ENCODE measurements around the gene SRRM4.
"Not testable (repeated sequence)": the region's sequence is repeated elsewhere in the genome, so short reads cannot be mapped to it uniquely, and the experiment has no call there.

SRRM4 gene

DNA sequence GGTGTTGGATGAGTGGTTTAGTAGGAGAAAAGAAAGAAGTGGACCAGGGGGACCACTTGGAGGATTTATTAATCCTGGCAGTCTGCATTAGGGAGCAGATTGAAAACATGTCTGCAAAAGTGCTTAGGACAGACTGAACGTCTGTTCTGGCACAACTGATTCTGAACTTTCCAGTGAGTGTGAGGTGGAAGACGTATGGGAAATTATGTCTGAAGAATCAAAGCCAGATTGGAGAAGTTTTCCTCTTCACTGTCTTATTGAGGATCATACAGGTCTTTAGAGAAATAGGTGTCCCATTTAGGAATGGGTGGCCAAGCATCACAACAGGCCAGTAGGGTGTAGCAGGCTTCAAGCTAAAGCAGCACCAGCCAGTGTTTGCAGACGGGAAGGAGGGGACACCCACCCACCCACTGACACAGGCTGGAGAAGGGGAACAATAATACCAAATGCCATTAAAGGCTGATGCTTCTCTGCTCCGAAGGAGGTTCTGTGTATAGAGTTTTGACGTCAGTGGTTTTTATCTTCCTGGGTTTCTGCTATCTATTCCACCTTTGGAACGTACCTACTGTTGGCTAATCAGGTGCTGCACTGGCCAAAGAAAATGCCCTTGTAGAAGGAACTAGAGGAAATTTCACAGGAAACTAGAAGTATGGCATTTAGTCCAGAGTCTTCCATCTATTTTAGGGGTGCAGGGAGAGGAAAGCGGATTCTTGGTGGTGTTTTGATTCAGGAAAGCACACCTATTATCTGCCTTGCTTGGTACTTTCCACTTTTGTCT, 1.8 kb downstream of the SRRM4 start:
- DNase-seq (ENCODE audit: low read depth), result no peak
- TF ChIP-seq, protein P1, sequence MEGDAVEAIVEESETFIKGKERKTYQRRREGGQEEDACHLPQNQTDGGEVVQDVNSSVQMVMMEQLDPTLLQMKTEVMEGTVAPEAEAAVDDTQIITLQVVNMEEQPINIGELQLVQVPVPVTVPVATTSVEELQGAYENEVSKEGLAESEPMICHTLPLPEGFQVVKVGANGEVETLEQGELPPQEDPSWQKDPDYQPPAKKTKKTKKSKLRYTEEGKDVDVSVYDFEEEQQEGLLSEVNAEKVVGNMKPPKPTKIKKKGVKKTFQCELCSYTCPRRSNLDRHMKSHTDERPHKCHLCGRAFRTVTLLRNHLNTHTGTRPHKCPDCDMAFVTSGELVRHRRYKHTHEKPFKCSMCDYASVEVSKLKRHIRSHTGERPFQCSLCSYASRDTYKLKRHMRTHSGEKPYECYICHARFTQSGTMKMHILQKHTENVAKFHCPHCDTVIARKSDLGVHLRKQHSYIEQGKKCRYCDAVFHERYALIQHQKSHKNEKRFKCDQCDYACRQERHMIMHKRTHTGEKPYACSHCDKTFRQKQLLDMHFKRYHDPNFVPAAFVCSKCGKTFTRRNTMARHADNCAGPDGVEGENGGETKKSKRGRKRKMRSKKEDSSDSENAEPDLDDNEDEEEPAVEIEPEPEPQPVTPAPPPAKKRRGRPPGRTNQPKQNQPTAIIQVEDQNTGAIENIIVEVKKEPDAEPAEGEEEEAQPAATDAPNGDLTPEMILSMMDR (conservative IDR thresholded peaks at IDR 0.05; ENCODE audit: low read length), result no peak
- H3K4me3 ChIP-seq (ENCODE audit: low read length), result no peak overlapping the region

DNA sequence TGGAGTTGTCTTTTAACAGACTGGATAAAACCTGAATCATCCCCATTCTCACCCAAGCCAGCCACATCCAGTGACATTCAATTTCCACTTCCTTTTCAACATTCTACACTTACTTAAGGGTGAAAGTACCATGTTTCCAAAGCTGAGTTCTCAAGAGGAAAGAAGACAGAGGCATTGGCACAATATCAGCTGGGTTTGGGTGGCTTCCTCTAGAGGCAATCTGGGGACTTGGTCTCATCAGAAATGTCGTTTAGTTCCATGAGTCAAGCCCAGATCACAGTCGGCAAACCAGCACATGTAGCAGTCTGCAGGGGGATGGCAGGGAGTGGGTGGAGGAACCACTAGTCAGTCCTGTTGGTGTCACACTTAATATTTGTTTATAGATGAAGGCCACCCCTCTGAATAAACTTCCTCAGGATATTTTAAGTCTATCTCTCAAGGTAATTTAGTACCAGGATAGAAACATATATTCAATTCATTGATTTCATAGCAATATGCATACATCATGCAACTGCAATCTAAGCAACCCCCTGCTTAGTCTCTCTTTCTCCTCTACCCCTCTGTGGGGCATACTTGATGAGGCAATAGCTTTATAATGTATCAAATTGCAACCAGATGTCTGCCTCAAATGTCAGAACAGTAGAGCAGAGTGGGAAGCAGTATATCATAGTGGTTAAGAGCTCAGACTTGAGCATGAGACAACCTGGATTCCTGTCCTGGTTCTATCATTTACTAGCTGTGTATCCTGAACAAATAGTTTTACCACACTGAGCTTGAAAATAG, 3.0 kb downstream of the SRRM4 start:
- no peak overlapping the region for H3K4me3 ChIP-seq (ENCODE audit: low read length)
- DNase-seq (ENCODE audit: low read depth), result no peak
- TF ChIP-seq, protein P1 (conservative IDR thresholded peaks at IDR 0.05; ENCODE audit: low read length), result no peak

DNA sequence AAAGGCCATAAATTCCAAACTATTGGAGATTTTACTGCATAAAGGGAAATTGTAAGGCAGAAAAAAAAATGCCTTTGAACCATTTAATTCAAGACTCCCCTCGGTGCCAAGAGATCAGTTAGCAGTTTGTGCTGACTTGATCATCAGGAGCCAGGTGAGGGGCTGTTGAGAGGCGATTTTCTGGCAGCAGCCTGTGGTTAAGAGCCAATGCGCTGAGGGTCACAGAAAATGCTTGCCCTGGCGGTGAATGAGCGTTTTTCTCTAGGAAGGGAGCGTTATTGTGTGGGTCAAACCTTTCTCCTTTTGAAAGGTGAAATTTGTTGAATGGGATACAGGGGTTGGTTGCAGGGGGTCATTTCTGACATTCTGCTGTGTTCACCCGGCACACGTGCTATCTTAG, 4.7 kb downstream of the SRRM4 start:
- TF ChIP-seq, protein P1 (conservative IDR thresholded peaks at IDR 0.05; ENCODE audit: low read length), result no peak
- no peak overlapping the region for H3K4me3 ChIP-seq (ENCODE audit: low read length)
- no peak for DNase-seq (ENCODE audit: low read depth)

DNA sequence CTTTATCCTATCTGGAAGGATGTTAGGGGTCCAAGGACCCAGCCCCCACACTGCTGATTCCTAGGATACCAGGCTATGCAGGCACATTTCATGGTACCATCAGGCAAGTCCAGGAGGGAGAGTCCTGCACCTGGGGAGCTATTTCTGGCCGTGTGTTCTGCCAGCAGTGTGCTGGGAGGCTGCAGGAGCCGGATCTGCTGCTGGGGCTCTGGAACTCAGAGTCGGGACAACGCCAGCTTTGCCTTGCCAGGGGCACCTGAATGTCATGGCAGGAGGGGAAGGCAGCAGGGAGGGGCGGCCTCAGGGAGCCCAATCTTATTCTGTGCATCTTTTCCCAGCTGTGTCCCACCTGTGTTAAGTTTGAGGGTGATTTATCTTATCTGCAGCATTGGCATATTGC, 17.8 kb downstream of the SRRM4 start:
- DNase-seq (ENCODE audit: low read depth), result no peak
- TF ChIP-seq, protein P1 (conservative IDR thresholded peaks at IDR 0.05; ENCODE audit: low read length), result no peak

DNA sequence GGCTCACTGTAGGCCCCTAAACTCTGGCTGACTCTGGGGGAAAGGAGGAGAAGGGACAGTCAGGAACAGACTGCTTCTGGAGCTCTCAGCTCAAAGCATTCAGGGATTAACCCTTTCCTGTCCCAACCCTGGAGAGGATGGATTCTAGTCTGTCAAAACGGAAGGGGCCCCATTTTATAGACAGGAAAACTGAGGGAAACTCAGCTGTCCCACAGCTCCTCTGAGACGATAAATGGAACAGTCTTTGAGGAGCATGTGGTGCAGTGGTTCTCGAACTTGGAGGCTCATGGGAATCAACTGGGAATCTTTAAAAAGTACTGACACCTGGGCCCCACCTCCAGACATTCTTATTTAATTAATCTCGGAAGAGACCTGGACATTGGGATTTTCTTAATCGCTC, 23.7 kb downstream of the SRRM4 start:
- no peak for DNase-seq (ENCODE audit: low read depth)
- TF ChIP-seq, protein P1 (conservative IDR thresholded peaks at IDR 0.05; ENCODE audit: low read length), result no peak
- no peak overlapping the region for H3K4me3 ChIP-seq (ENCODE audit: low read length)

More for the DNA sequence above, 17.8 kb downstream of the SRRM4 start:
- H3K4me3 ChIP-seq (ENCODE audit: low read length), result no peak overlapping the region

DNA sequence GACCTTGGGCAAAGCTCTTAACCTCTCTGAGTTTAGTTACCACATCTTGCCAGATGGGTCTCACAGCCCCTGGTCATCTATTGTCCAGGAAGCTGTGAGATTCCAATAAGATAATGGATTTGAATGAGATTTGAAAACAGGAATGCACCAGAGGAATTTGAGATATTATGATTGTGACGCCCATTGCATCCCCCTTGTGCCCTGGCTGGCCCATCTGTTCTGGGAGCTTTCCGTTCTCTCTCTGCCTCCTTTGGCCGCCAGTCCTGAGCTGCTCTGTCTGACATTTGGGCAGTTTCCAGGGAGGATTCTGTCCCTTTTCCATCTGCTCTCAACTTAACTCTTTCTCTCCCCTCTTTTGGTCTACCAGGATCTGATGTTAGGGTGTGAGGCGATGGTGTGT, 24.6 kb downstream of the SRRM4 start:
- TF ChIP-seq, protein P1 (conservative IDR thresholded peaks at IDR 0.05; ENCODE audit: low read length), result no peak
- H3K4me3 ChIP-seq (ENCODE audit: low read length), result no peak overlapping the region
- no peak for DNase-seq (ENCODE audit: low read depth)

DNA sequence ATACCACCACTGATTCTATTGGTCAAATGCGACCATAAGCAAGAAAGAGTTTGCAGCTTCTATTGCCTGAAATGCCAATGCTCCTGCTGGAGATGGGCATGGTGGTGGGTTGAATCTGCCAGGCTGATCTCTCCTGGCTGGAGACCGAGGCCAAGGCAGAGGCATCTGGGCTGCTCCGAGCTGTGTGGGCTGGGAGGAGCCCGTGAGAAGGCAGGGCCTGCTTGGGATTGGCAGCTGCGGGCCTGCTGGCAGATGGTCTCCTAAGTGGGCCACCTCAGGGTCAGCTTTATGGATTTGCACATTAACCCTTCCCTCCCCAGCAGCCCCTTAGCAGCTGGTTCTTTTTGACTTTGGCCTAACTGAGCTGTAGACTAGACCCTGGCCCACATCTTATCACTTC, 25.4 kb downstream of the SRRM4 start:
- DNase-seq (ENCODE audit: low read depth), result no peak
- TF ChIP-seq, protein P1 (conservative IDR thresholded peaks at IDR 0.05; ENCODE audit: low read length), result no peak
- H3K4me3 ChIP-seq (ENCODE audit: low read length), result no peak overlapping the region

DNA sequence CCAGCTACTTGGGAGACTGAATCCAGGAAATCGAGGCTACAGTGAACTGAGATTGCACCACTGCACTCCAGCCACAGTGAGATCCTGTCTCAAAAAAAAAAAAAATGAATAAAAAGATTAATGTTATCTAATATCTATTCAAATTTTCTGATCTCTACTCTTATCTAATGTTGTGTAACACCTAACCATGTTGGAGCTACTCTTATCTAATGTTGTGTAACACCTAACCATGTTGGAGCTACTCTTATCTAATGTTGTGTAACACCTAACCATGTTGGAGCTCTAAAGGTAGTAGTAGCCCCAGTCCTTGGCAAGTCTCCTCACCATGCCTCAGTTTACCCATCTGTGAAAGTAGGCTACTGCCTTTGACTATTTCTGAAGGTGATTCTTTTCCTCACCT, 26.9 kb downstream of the SRRM4 start:
- DNase-seq (ENCODE audit: low read depth); H3K4me3 ChIP-seq (ENCODE audit: low read length): not testable (repeated sequence)

All from AG10803 (cell line).